ENCODE results near the gene NRF1.

- TF ChIP-seq POLR2AphosphoS5 (IDR thresholded peaks at IDR 0.05; ENCODE audit: low read depth, low read length) (no peak), TAF1 (IDR thresholded peaks at IDR 0.05; ENCODE audit: borderline replicate concordance, insufficient read depth, low read length) (no peak)
Measured at GRCh38 chr7:129746857-129747529, 135.5 kb downstream of the NRF1 start.
